Smooth muscle cell (in vitro differentiated cells): Measurements from ENCODE around the gene B3GNT9. TPM values are rescaled to one million over a fixed set of nuclear protein-coding genes. Genes with fewer than 3 reads are reported as not detected.

Experiments
- DNase-seq: peaks from one replicate; lab custom pipeline; 2025; ENCODE audit not compliant: unreplicated experiment; lab: John Stamatoyannopoulos, UW
- H2AFZ ChIP-seq: fragments of 200-600 bp; sonication (generic); 2 replicates; pipeline ENCODE4 v1.6.0; 2016; ENCODE audit warnings: antibody characterized with exemption, low read depth, mild to moderate bottlenecking
- H3F3A ChIP-seq: fragments of 200-600 bp; sonication (generic); 2 replicates; pipeline ENCODE4 v1.6.0; 2017; ENCODE audit warnings: antibody characterized with exemption, low read depth
- H3K27ac ChIP-seq: fragments of 200-600 bp; sonication (generic); 2 replicates; pipeline ENCODE4 v1.5.1; 2016; ENCODE audit warnings: low read depth, mild to moderate bottlenecking
- H3K27me3 ChIP-seq: fragments of 200-600 bp; sonication (generic); 2 replicates; pipeline ENCODE4 v1.6.1; 2016; ENCODE audit warnings: low read depth, mild to moderate bottlenecking
- H3K36me3 ChIP-seq: fragments of 200-600 bp; sonication (generic); 2 replicates; pipeline ENCODE4 v1.5.1; 2016; ENCODE audit warnings: low read depth
- H3K4me1 ChIP-seq: fragments of 200-600 bp; sonication (generic); 2 replicates; pipeline ENCODE4 v1.5.1; 2016; ENCODE audit warnings: low read depth
- H3K4me2 ChIP-seq: fragments of 200-600 bp; sonication (generic); 2 replicates; pipeline ENCODE4 v1.6.0; 2016; ENCODE audit warnings: mild to moderate bottlenecking
- H3K4me3 ChIP-seq: fragments of 200-600 bp; sonication (generic); 2 replicates; pipeline ENCODE4 v1.5.1; 2016; ENCODE audit warnings: mild to moderate bottlenecking
- H3K79me2 ChIP-seq: fragments of 200-600 bp; sonication (generic); 2 replicates; pipeline ENCODE4 v1.6.0; 2016; ENCODE audit warnings: low read depth, mild to moderate bottlenecking
- H3K9ac ChIP-seq: fragments of 200-600 bp; sonication (generic); 2 replicates; pipeline ENCODE4 v1.6.0; 2016; ENCODE audit warnings: low read depth
- H3K9me3 ChIP-seq: fragments of 200-600 bp; sonication (generic); replicated peaks from 2 replicates; pipeline ENCODE4 v1.5.1; 2016; ENCODE audit warnings: low read depth
- H4K20me1 ChIP-seq: fragments of 200-600 bp; sonication (generic); 2 replicates; pipeline ENCODE4 v1.6.0; 2016; ENCODE audit warnings: low read depth
- WGBS: methylation state at CpG from one replicate; pipeline ENCODE4 v1.1.7; 2016; ENCODE audit warnings: low lambda C conversion rate; 5-methylcytosine and 5-hydroxymethylcytosine counted together
- polyA plus RNA-seq: library from polyadenylated mRNA; unstranded; fragments of >200 nt; fragmentation: Nextera tagmentation; extraction: Ambion mirVana; gene quantifications from 2 replicates; pipeline ENCODE4 v1.2.1, GENCODE V29; 2016
- total RNA-seq: library from RNA; depleted of rRNA; stranded (reverse); fragments of >200 nt; gene quantifications from 2 replicates; pipeline ENCODE4 v1.2.3, GENCODE V29; 2014
- TF ChIP-seq, protein P1 (sequence below): fragments of 200-600 bp; sonication (generic); IDR thresholded peaks from 2 replicates; pipeline ENCODE4 v1.5.1; 2017; ENCODE audit warnings: borderline replicate concordance, mild to moderate bottlenecking, antibody characterized with exemption; ENCODE audit not compliant: insufficient read depth, poor library complexity, severe bottlenecking

B3GNT9 gene
- total and polyA plus RNA-seq, 2 experiments from 2014 or later: 29.9 to 39.3 TPM

DNA sequence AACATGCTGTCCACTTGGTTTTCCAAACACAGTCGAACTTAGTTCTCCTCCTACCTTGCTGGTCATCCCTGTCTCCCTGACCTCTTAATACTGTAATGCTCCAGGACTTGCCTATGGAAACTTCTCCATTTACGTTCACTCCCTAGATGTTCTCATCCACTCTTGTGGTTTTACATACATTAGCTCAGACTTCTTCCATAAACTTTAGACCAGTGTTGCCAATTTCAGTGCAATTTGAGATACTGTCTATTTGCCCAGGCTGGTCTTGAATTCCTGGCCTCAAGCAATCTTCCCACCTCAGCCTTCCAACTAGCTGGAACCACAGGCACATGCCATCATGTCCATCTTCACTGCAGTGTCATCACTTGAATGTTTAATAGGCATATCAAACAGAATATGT is 31.5 kb upstream of the B3GNT9 start:
- no peak overlapping the region for H3K27ac ChIP-seq
- H3K4me3 ChIP-seq: peak overlapping the region; percentile 63
- no peaks in the 10 kb centered on the region for H3F3A ChIP-seq
- no peaks in the 10 kb centered on the region for H3K27me3 ChIP-seq
- WGBS: 75% methylated on average over 2 of the region's 2 CpGs
- H3K4me1 ChIP-seq: peaks cover 13% of the 10 kb centered on the region
- H3K9ac ChIP-seq: no peak overlapping the region
- TF ChIP-seq, protein P1, sequence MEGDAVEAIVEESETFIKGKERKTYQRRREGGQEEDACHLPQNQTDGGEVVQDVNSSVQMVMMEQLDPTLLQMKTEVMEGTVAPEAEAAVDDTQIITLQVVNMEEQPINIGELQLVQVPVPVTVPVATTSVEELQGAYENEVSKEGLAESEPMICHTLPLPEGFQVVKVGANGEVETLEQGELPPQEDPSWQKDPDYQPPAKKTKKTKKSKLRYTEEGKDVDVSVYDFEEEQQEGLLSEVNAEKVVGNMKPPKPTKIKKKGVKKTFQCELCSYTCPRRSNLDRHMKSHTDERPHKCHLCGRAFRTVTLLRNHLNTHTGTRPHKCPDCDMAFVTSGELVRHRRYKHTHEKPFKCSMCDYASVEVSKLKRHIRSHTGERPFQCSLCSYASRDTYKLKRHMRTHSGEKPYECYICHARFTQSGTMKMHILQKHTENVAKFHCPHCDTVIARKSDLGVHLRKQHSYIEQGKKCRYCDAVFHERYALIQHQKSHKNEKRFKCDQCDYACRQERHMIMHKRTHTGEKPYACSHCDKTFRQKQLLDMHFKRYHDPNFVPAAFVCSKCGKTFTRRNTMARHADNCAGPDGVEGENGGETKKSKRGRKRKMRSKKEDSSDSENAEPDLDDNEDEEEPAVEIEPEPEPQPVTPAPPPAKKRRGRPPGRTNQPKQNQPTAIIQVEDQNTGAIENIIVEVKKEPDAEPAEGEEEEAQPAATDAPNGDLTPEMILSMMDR: no peak
- peaks cover 38% of the 10 kb centered on the region for H4K20me1 ChIP-seq
- peaks cover 10% of the 10 kb centered on the region for H3K79me2 ChIP-seq
- H3K9me3 ChIP-seq: no peaks in the 10 kb centered on the region
- H3K36me3 ChIP-seq: no peaks in the 10 kb centered on the region
- peak overlapping the region; percentile 90 for H3K4me2 ChIP-seq
- DNase-seq: no peak
- no peak overlapping the region for H2AFZ ChIP-seq

DNA sequence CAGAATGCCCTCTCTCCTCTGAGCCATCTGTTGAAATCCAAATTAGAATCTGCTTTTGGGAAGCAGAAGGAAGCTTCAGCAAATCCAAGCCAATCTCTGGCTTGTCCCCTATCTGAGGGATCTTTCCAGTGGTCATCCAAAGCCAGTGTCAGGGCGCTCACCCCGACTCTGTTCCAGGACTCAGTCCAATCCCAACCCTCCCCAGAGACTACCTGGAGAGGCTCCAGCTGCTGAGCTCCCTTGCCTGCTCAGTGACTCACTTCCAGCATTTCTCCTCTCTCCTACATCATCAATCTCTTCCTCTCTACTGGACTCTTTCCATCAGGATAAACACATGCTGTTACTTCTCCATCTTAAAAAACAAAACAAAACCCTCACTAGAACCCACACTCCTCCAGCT is 30.5 kb upstream of the B3GNT9 start:
- Histone ChIP-seq H3K27ac (no peak overlapping the region), H3K9ac (no peak overlapping the region), H3K27me3 (no peaks in the 10 kb centered on the region), H3F3A (no peaks in the 10 kb centered on the region), H3K4me2 (no peak overlapping the region), H3K9me3 (no peaks in the 10 kb centered on the region), H2AFZ (no peak overlapping the region), H3K4me1 (peaks cover 13% of the 10 kb centered on the region), H3K4me3 (no peak overlapping the region), H4K20me1 (peaks cover 41% of the 10 kb centered on the region), H3K36me3 (no peaks in the 10 kb centered on the region), H3K79me2 (peaks cover 10% of the 10 kb centered on the region)
- 94% methylated on average over 2 of the region's 2 CpGs for WGBS
- TF ChIP-seq, protein P1: no peak
- DNase-seq: no peak

DNA sequence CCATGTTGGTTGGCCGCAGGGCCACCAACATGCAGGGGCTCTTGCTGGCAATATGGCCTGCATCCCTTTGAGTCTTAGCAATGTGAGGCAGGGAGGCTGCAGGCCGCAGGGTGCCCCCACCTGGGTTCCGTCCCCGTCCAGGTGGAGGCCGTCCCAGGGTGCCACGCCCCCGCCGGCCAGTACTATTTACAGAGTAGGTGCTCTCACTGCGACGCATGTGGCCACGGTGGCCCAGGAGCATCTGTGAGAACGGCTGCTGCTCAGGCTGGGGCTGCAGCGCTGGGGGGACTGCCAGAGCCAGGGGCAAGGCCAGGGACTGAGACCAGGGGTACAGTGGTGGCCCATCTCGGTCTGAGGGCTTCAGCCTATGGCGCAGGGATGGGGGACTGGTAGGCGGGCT is 29.4 kb upstream of the B3GNT9 start:
- peaks cover 10% of the 10 kb centered on the region for H3K79me2 ChIP-seq
- peaks cover 43% of the 10 kb centered on the region for H4K20me1 ChIP-seq
- WGBS: 96% methylated on average over 16 of the region's 16 CpGs
- H3K27ac ChIP-seq: no peak overlapping the region
- H3K4me2 ChIP-seq: no peak overlapping the region
- DNase-seq: no peak
- H3K27me3 ChIP-seq: no peaks in the 10 kb centered on the region
- H3K36me3 ChIP-seq: no peaks in the 10 kb centered on the region
- H3F3A ChIP-seq: no peaks in the 10 kb centered on the region
- peaks cover 13% of the 10 kb centered on the region for H3K4me1 ChIP-seq
- TF ChIP-seq, protein P1: no peak
- H3K4me3 ChIP-seq: no peak overlapping the region
- no peak overlapping the region for H2AFZ ChIP-seq
- H3K9ac ChIP-seq: no peak overlapping the region
- H3K9me3 ChIP-seq: no peaks in the 10 kb centered on the region

DNA sequence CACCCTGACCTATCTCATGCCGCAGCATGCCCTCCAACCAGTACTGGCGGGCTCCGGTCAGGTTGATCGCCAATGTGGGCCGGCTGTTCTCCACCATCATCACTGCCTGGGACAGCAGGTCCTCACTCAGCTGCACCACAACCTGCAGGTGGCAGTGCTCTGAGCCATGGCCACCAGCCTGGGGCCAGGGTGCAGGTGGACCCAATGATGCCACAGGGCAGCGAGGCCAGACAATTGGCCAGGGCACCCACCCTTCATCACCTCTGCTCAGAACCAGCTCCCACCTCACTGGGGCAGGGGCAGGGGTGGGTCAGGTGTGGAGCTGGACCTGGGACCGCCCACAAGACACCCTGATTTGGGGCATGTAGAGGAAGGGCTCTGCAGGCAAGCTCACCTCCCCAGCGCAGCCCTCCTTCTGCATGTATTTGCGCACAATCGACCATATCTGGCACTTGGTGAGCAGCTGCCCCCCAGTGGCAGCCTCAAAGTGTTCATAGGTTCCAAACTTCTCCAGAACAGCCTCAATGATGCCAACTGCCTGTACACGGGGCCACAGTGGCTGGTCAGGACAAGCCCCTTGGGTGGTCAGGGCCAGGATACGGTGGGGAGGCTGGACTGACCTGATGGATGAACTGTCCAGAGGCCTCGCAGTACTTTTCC is 28.8 kb upstream of the B3GNT9 start:
- TF ChIP-seq, protein P1: no peak
- 92% methylated on average over 13 of the region's 13 CpGs for WGBS
- Histone ChIP-seq H3K27me3 (no peaks in the 10 kb centered on the region), H3K9ac (no peak overlapping the region), H3K9me3 (no peaks in the 10 kb centered on the region), H3K27ac (no peak overlapping the region), H3K4me2 (no peak overlapping the region), H3K4me3 (no peak overlapping the region), H3K36me3 (no peaks in the 10 kb centered on the region), H3K4me1 (peaks cover 11% of the 10 kb centered on the region), H2AFZ (no peak overlapping the region), H3K79me2 (peaks cover 10% of the 10 kb centered on the region), H3F3A (no peaks in the 10 kb centered on the region), H4K20me1 (peaks cover 43% of the 10 kb centered on the region)
- DNase-seq: no peak
